ENCODE measurements around the gene GLRA1. TPM values are rescaled to one million over a fixed set of nuclear protein-coding genes. Genes with fewer than 3 reads are reported as not detected.

The GLRA1 gene
- total and polyA plus RNA-seq, 2 of the 4 experiments (the other 2 are of a cell fraction): not detected

GRCh38 chr5:151935135-151935695 lies 10.6 kb upstream of the GLRA1 start:
- CTCF ChIA-PET: no interaction called here
- no peak overlapping the region for H4K8ac ChIP-seq (ENCODE audit: low read depth in 2 of 2, low read length in 2 of 2)
- DNase-seq (no peak), ATAC-seq (ENCODE audit: low read depth) (no peak)
- dilution Hi-C loops (cut with HindIII; ENCODE audit: low sequenced_read_pairs, unreplicated experiment): no loop called here
- no peak overlapping the region for H3K23ac ChIP-seq (ENCODE audit: low read depth, low read length)
- H2AK9ac ChIP-seq (replicated peaks; ENCODE audit: low read depth, low read length, poor library complexity): no peak overlapping the region
- no peak overlapping the region for H2BK15ac ChIP-seq (ENCODE audit: low read depth, low read length)
- TF ChIP-seq BHLHE40 (IDR thresholded peaks at IDR 0.05; ENCODE audit: low read depth, low read length): no peak
- no peak overlapping the region for H2BK120ac ChIP-seq (ENCODE audit: low read depth, low read length)
- H3K27ac ChIP-seq (ENCODE audit: insufficient read depth, low read length): no peak overlapping the region
- H2AK5ac ChIP-seq (ENCODE audit: low read depth, low read length): no peak overlapping the region
- POLR2A ChIA-PET (ENCODE audit: unreplicated experiment): no interaction called here
- H3K27me3 ChIP-seq (ENCODE audit: control insufficient read depth, insufficient read depth, low read length): no peaks in the 10 kb centered on the region
- H3K18ac ChIP-seq (ENCODE audit: low read depth, low read length): no peak overlapping the region
- no peaks in the 10 kb centered on the region for H3K79me1 ChIP-seq (ENCODE audit: low read depth in 1 of 2, low read length in 2 of 2)
- no peak overlapping the region for H2BK20ac ChIP-seq (ENCODE audit: low read depth, low read length)
- no peak overlapping the region for H3K56ac ChIP-seq (ENCODE audit: extremely low read depth, insufficient read depth, low read length)
- H2BK5ac ChIP-seq (ENCODE audit: low read depth, low read length, poor library complexity, severe bottlenecking): no peak overlapping the region
- no peak overlapping the region for H4K5ac ChIP-seq (ENCODE audit: low read depth, low read length)
- intact Hi-C loops (cut with micrococcal nuclease): no loop called here
- H3K4me2 ChIP-seq (ENCODE audit: low read depth, low read length): no peak overlapping the region
- H3K9ac ChIP-seq (ENCODE audit: low read depth, low read length): no peak overlapping the region
- H3K9me3 ChIP-seq (ENCODE audit: control insufficient read depth, insufficient read depth, low read length): no peaks in the 10 kb centered on the region
- no peak overlapping the region for H4K91ac ChIP-seq (ENCODE audit: insufficient read depth, low read depth, low read length)
- no peak overlapping the region for H3K14ac ChIP-seq (replicated peaks; ENCODE audit: low read depth, low read length)
- H3K4me3 ChIP-seq (ENCODE audit: insufficient read depth, low read depth, low read length): no peak overlapping the region
- H2AFZ ChIP-seq (replicated peaks; ENCODE audit: low read length, poor library complexity): no peak overlapping the region
- no peaks in the 10 kb centered on the region for H3K36me3 ChIP-seq (ENCODE audit: control insufficient read depth, insufficient read depth, low read length)
- no CpG with 5 or more reads among the region's 3 CpGs for WGBS, 2 experiments (ENCODE audit: extremely low coverage in 2 of 2, insufficient read length in 1 of 2)
- no peaks in the 10 kb centered on the region for H4K20me1 ChIP-seq (ENCODE audit: insufficient read depth, low read length)
- H3K4me1 ChIP-seq (ENCODE audit: control insufficient read depth, insufficient read depth, low read length): no peaks in the 10 kb centered on the region
- in situ Hi-C loops (cut with MboI; ENCODE audit: low sequenced_read_pairs): no loop called here
- H3K4ac ChIP-seq (ENCODE audit: low read depth, low read length): no peak overlapping the region
- no TSS peak for BruUV-seq (replicated peaks)
- no peaks in the 10 kb centered on the region for H3K9me1 ChIP-seq (ENCODE audit: insufficient read depth, low read length)
